ENCODE results near the gene USP5. TPM values are rescaled to one million over a fixed set of nuclear protein-coding genes. Genes with fewer than 3 reads are reported as not detected.

Gene USP5
- total RNA-seq, 1 donor from 2014 or later, result 134 TPM

- Mint-ChIP-seq H3K4me1 (ENCODE audit: low read depth) (peaks cover 17% of the 10 kb centered on the region), H3K36me3 (ENCODE audit: low read depth) (peaks cover 36% of the 10 kb centered on the region)
Measured at GRCh38 chr12:6821591-6822425, 30.1 kb upstream of the USP5 start, which contains the start of gene GPR162. Gene GPR162 (plus strand): TSS chr12:6821821. CDS start chr12:6823899, 2,078 bp downstream.

GRCh38 chr12:6822426-6823135 is 29.4 kb upstream of the USP5 start:
- Mint-ChIP-seq H3K4me3 (ENCODE audit: low read depth) (peak overlapping the region; percentile 28), H3K4me1 (ENCODE audit: low read depth) (peaks cover 21% of the 10 kb centered on the region), H3K27ac (no peak overlapping the region), H3K36me3 (ENCODE audit: low read depth) (peaks cover 31% of the 10 kb centered on the region), H3K9me3 (no peaks in the 10 kb centered on the region), H3K27me3 (ENCODE audit: low read depth) (peaks cover 33% of the 10 kb centered on the region)
- intact Hi-C loops (cut with micrococcal nuclease), result no loop called here
- DNase-seq (ENCODE audit: low spot score), result no peak

More at GRCh38 chr12:6821591-6822425, 30.1 kb upstream of the USP5 start, which contains the start of gene GPR162:
- no peaks in the 10 kb centered on the region for H3K9me3 Mint-ChIP-seq
- peaks cover 29% of the 10 kb centered on the region for H3K27me3 Mint-ChIP-seq (ENCODE audit: low read depth)
- no peak for DNase-seq (ENCODE audit: low spot score)
- intact Hi-C loops (cut with micrococcal nuclease), result no loop called here
- peak within 1 kb of the TSS; percentile 40 for H3K4me3 Mint-ChIP-seq (ENCODE audit: low read depth)
- peak within 1 kb of the TSS; percentile 23 for H3K27ac Mint-ChIP-seq

- intact Hi-C loops (cut with micrococcal nuclease), result no loop called here
- Mint-ChIP-seq H3K9me3 (no peaks in the 10 kb centered on the region), H3K36me3 (ENCODE audit: low read depth) (peaks cover 22% of the 10 kb centered on the region), H3K4me3 (ENCODE audit: low read depth) (no peak overlapping the region), H3K27ac (no peak overlapping the region), H3K4me1 (ENCODE audit: low read depth) (peaks cover 24% of the 10 kb centered on the region), H3K27me3 (ENCODE audit: low read depth) (peaks cover 35% of the 10 kb centered on the region)
- DNase-seq (ENCODE audit: low spot score), result no peak
Measured at GRCh38 chr12:6823182-6824084, 28.5 kb upstream of the USP5 start.

GRCh38 chr12:6824085-6824775 is 27.7 kb upstream of the USP5 start:
- H3K27me3 Mint-ChIP-seq (ENCODE audit: low read depth), result peaks cover 39% of the 10 kb centered on the region
- H3K9me3 Mint-ChIP-seq, result no peaks in the 10 kb centered on the region
- H3K4me3 Mint-ChIP-seq (ENCODE audit: low read depth), result no peak overlapping the region
- DNase-seq (ENCODE audit: low spot score), result no peak
- peaks cover 29% of the 10 kb centered on the region for H3K4me1 Mint-ChIP-seq (ENCODE audit: low read depth)
- intact Hi-C loops (cut with micrococcal nuclease), result no loop called here
- no peak overlapping the region for H3K27ac Mint-ChIP-seq
- peaks cover 14% of the 10 kb centered on the region for H3K36me3 Mint-ChIP-seq (ENCODE audit: low read depth)

GRCh38 chr12:6824901-6825381 is 27.0 kb upstream of the USP5 start:
- DNase-seq (ENCODE audit: low spot score), result no peak
- Mint-ChIP-seq H3K27me3 (ENCODE audit: low read depth) (peaks cover 39% of the 10 kb centered on the region), H3K4me1 (ENCODE audit: low read depth) (peaks cover 33% of the 10 kb centered on the region), H3K27ac (no peak overlapping the region), H3K36me3 (ENCODE audit: low read depth) (peaks cover 7% of the 10 kb centered on the region), H3K9me3 (no peaks in the 10 kb centered on the region), H3K4me3 (ENCODE audit: low read depth) (no peak overlapping the region)
- intact Hi-C loops (cut with micrococcal nuclease), result loop anchor here (1.0 to 5.0 kb wide), 5 partner anchors 33 to 218 kb away; partner anchors contain the start of genes CHD4, MLF2 and PTMS

- intact Hi-C loops (cut with micrococcal nuclease), result loop anchor here (1.0 to 5.0 kb wide), 5 partner anchors 33 to 218 kb away; partner anchors contain the start of genes CHD4, MLF2 and PTMS
- Mint-ChIP-seq H3K27ac (no peak overlapping the region), H3K27me3 (ENCODE audit: low read depth) (peaks cover 43% of the 10 kb centered on the region), H3K36me3 (ENCODE audit: low read depth) (peaks cover 5% of the 10 kb centered on the region), H3K4me1 (ENCODE audit: low read depth) (peaks cover 32% of the 10 kb centered on the region), H3K9me3 (no peaks in the 10 kb centered on the region), H3K4me3 (ENCODE audit: low read depth) (no peak overlapping the region)
- peak; percentile 71 for DNase-seq (ENCODE audit: low spot score)
Measured at GRCh38 chr12:6825398-6826124, 26.4 kb upstream of the USP5 start.

GRCh38 chr12:6826125-6826733 is 25.7 kb upstream of the USP5 start:
- Mint-ChIP-seq H3K4me1 (ENCODE audit: low read depth) (peaks cover 25% of the 10 kb centered on the region), H3K9me3 (no peaks in the 10 kb centered on the region), H3K27ac (no peak overlapping the region), H3K4me3 (ENCODE audit: low read depth) (no peak overlapping the region), H3K36me3 (ENCODE audit: low read depth) (no peaks in the 10 kb centered on the region), H3K27me3 (ENCODE audit: low read depth) (peaks cover 47% of the 10 kb centered on the region)
- no peak for DNase-seq (ENCODE audit: low spot score)
- intact Hi-C loops (cut with micrococcal nuclease), result loop anchor here (5.0 kb wide), 3 partner anchors 34 to 219 kb away; partner anchors contain the start of genes CHD4 and PTMS

GRCh38 chr12:6826734-6827436 is 25.1 kb upstream of the USP5 start:
- H3K27me3 Mint-ChIP-seq (ENCODE audit: low read depth), result peaks cover 54% of the 10 kb centered on the region
- no peak for DNase-seq (ENCODE audit: low spot score)
- peaks cover 23% of the 10 kb centered on the region for H3K4me1 Mint-ChIP-seq (ENCODE audit: low read depth)
- H3K9me3 Mint-ChIP-seq, result no peaks in the 10 kb centered on the region
- no peaks in the 10 kb centered on the region for H3K36me3 Mint-ChIP-seq (ENCODE audit: low read depth)
- intact Hi-C loops (cut with micrococcal nuclease), result loop anchor here (5.0 kb wide), 3 partner anchors 35 to 220 kb away; partner anchors contain the start of genes CHD4 and PTMS
- H3K27ac Mint-ChIP-seq, result peak overlapping the region; percentile 8
- H3K4me3 Mint-ChIP-seq (ENCODE audit: low read depth), result peak overlapping the region; percentile 54

- peak; percentile 37 for DNase-seq (ENCODE audit: low spot score)
- Mint-ChIP-seq H3K36me3 (ENCODE audit: low read depth) (no peaks in the 10 kb centered on the region), H3K4me3 (ENCODE audit: low read depth) (peak overlapping the region; percentile 54), H3K27me3 (ENCODE audit: low read depth) (peaks cover 52% of the 10 kb centered on the region), H3K4me1 (ENCODE audit: low read depth) (peaks cover 20% of the 10 kb centered on the region), H3K27ac (peak overlapping the region; percentile 8), H3K9me3 (no peaks in the 10 kb centered on the region)
- intact Hi-C loops (cut with micrococcal nuclease), result loop anchor here (5.0 kb wide), 3 partner anchors 35 to 220 kb away; partner anchors contain the start of genes CHD4 and PTMS
Measured at GRCh38 chr12:6827437-6827911, 24.5 kb upstream of the USP5 start.

- H3K27ac Mint-ChIP-seq, result peak within 1 kb of the TSS; percentile 80
- peak within 1 kb of the TSS; percentile 85 for H3K4me3 Mint-ChIP-seq (ENCODE audit: low read depth)
- no peaks in the 10 kb centered on the region for H3K36me3 Mint-ChIP-seq (ENCODE audit: low read depth)
- intact Hi-C loops (cut with micrococcal nuclease), result loop anchor here (5.0 kb wide), 3 partner anchors 36 to 221 kb away; partner anchors contain the start of genes CHD4 and PTMS
- DNase-seq (ENCODE audit: low spot score), result no peak
- H3K27me3 Mint-ChIP-seq (ENCODE audit: low read depth), result peaks cover 46% of the 10 kb centered on the region
- no peaks in the 10 kb centered on the region for H3K9me3 Mint-ChIP-seq
- peaks cover 20% of the 10 kb centered on the region for H3K4me1 Mint-ChIP-seq (ENCODE audit: low read depth)
Measured at GRCh38 chr12:6827982-6828780, 23.8 kb upstream of the USP5 start, which contains the start of gene P3H3. Gene P3H3 (plus strand): TSS chr12:6828407. CDS start chr12:6828441, 34 bp downstream.
